Caki2 (cell line): ENCODE results near the gene PTPN14. TPM values are rescaled to one million over a fixed set of nuclear protein-coding genes. Genes with fewer than 3 reads are reported as not detected.

Source experiments
- total RNA-seq: library from RNA; depleted of rRNA; stranded (reverse); fragments of >200 nt; shearing (Covaris generic); gene quantifications from 2 replicates; pipeline ENCODE4 v1.2.3, GENCODE V29; 2014; ENCODE audit warnings: low replicate concordance; rRNA removed

PTPN14 gene
- total RNA-seq, 1 experiment from 2014 or later: 22.9 TPM

Other genes with a start within 250 kb of the PTPN14 start
- 53.9 and 71.0 TPM in 2 replicates for gene CENPF, start 51.6 kb upstream of the PTPN14 start, total RNA-seq